ENCODE results near the gene GGT5.

GRCh38 chr22:24187731-24188644, 56.9 kb downstream of the GGT5 start:
- TF ChIP-seq, protein P1, sequence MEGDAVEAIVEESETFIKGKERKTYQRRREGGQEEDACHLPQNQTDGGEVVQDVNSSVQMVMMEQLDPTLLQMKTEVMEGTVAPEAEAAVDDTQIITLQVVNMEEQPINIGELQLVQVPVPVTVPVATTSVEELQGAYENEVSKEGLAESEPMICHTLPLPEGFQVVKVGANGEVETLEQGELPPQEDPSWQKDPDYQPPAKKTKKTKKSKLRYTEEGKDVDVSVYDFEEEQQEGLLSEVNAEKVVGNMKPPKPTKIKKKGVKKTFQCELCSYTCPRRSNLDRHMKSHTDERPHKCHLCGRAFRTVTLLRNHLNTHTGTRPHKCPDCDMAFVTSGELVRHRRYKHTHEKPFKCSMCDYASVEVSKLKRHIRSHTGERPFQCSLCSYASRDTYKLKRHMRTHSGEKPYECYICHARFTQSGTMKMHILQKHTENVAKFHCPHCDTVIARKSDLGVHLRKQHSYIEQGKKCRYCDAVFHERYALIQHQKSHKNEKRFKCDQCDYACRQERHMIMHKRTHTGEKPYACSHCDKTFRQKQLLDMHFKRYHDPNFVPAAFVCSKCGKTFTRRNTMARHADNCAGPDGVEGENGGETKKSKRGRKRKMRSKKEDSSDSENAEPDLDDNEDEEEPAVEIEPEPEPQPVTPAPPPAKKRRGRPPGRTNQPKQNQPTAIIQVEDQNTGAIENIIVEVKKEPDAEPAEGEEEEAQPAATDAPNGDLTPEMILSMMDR (IDR thresholded peaks at IDR 0.05), result no peak
- TF ChIP-seq POLR2A (IDR thresholded peaks at IDR 0.05), result no peak

Data from body of pancreas (tissue), 4 donors.